ENCODE measurements around the gene GAB2. TPM values are rescaled to one million over a fixed set of nuclear protein-coding genes. Genes with fewer than 3 reads are reported as not detected.

The GAB2 gene
- total RNA-seq, 1 donor from 2014 or later = 10.9 TPM

GRCh38 chr11:78406568-78407196 is 10.9 kb downstream of the GAB2 start:
- H3K27ac Mint-ChIP-seq (ENCODE audit: unreplicated experiment) = no peak overlapping the region
- no peaks in the 10 kb centered on the region for H3K27me3 Mint-ChIP-seq (ENCODE audit: low read depth)
- DNase-seq (ENCODE audit: low spot score) = no peak
- peaks cover 18% of the 10 kb centered on the region for H3K36me3 Mint-ChIP-seq (ENCODE audit: low read depth)
- H3K4me1 Mint-ChIP-seq (ENCODE audit: low read depth) = peaks cover 13% of the 10 kb centered on the region
- peaks cover 15% of the 10 kb centered on the region for H3K9me3 Mint-ChIP-seq (ENCODE audit: low read depth)
- H3K4me3 Mint-ChIP-seq (ENCODE audit: unreplicated experiment) = no peak overlapping the region
- no peak for TF ChIP-seq CTCF (IDR thresholded peaks at IDR 0.05)

GRCh38 chr11:78405805-78406204 is 11.8 kb downstream of the GAB2 start:
- no peak overlapping the region for H3K27ac Mint-ChIP-seq (ENCODE audit: unreplicated experiment)

GRCh38 chr11:78403781-78404180 is 13.8 kb downstream of the GAB2 start:
- no peaks in the 10 kb centered on the region for H3K27me3 Mint-ChIP-seq (ENCODE audit: low read depth)
- peaks cover 15% of the 10 kb centered on the region for H3K36me3 Mint-ChIP-seq (ENCODE audit: low read depth)
- no peak for DNase-seq (ENCODE audit: low spot score)
- peaks cover 18% of the 10 kb centered on the region for H3K4me1 Mint-ChIP-seq (ENCODE audit: low read depth)
- H3K4me3 Mint-ChIP-seq (ENCODE audit: unreplicated experiment) = no peak overlapping the region
- TF ChIP-seq CTCF (IDR thresholded peaks at IDR 0.05) = no peak
- peaks cover 8% of the 10 kb centered on the region for H3K9me3 Mint-ChIP-seq (ENCODE audit: low read depth)
- H3K27ac Mint-ChIP-seq (ENCODE audit: unreplicated experiment) = peak overlapping the region; percentile 66

More at GRCh38 chr11:78405805-78406204, 11.8 kb downstream of the GAB2 start:
- Mint-ChIP-seq H3K36me3 (ENCODE audit: low read depth) (peaks cover 18% of the 10 kb centered on the region), H3K4me1 (ENCODE audit: low read depth) (peaks cover 13% of the 10 kb centered on the region), H3K4me3 (ENCODE audit: unreplicated experiment) (no peak overlapping the region), H3K9me3 (ENCODE audit: low read depth) (peaks cover 15% of the 10 kb centered on the region), H3K27me3 (ENCODE audit: low read depth) (no peaks in the 10 kb centered on the region)
- TF ChIP-seq CTCF (IDR thresholded peaks at IDR 0.05) = no peak
- no peak for DNase-seq (ENCODE audit: low spot score)

GRCh38 chr11:78402847-78403246 is 14.8 kb downstream of the GAB2 start:
- Mint-ChIP-seq H3K9me3 (ENCODE audit: low read depth) (peaks cover 6% of the 10 kb centered on the region), H3K27me3 (ENCODE audit: low read depth) (no peaks in the 10 kb centered on the region), H3K36me3 (ENCODE audit: low read depth) (peaks cover 10% of the 10 kb centered on the region), H3K4me1 (ENCODE audit: low read depth) (peaks cover 18% of the 10 kb centered on the region), H3K27ac (ENCODE audit: unreplicated experiment) (no peak overlapping the region), H3K4me3 (ENCODE audit: unreplicated experiment) (no peak overlapping the region)
- no peak for TF ChIP-seq CTCF (IDR thresholded peaks at IDR 0.05)
- DNase-seq (ENCODE audit: low spot score) = no peak

GRCh38 chr11:78400702-78401101 is 16.9 kb downstream of the GAB2 start:
- TF ChIP-seq CTCF (IDR thresholded peaks at IDR 0.05) = no peak
- no peak overlapping the region for H3K4me3 Mint-ChIP-seq (ENCODE audit: unreplicated experiment)
- H3K9me3 Mint-ChIP-seq (ENCODE audit: low read depth) = no peaks in the 10 kb centered on the region
- no peak for DNase-seq (ENCODE audit: low spot score)
- H3K4me1 Mint-ChIP-seq (ENCODE audit: low read depth) = peaks cover 18% of the 10 kb centered on the region
- no peak overlapping the region for H3K27ac Mint-ChIP-seq (ENCODE audit: unreplicated experiment)
- H3K36me3 Mint-ChIP-seq (ENCODE audit: low read depth) = no peaks in the 10 kb centered on the region
- no peaks in the 10 kb centered on the region for H3K27me3 Mint-ChIP-seq (ENCODE audit: low read depth)

All from chondrocyte (in vitro differentiated cells).